ENCODE results near the gene IFRD1. TPM values are rescaled to one million over a fixed set of nuclear protein-coding genes. Genes with fewer than 3 reads are reported as not detected.

The IFRD1 gene
- polyA plus RNA-seq (ENCODE audit: low read depth in 6 of 6): 10 to 100 TPM; 38.5 to 62.8 (median 49.0) TPM

- DNase-seq: peak; percentile 97
- ATAC-seq (ENCODE audit: low read depth in 2 of 2): peak; percentile 72 to 73
- H3K27me3 Mint-ChIP-seq: no peaks in the 10 kb centered on the region
- H3K36me3 Mint-ChIP-seq: no peaks in the 10 kb centered on the region
- H3K4me1 Mint-ChIP-seq: peaks cover 24 to 48% (median 36%) of the 10 kb centered on the region in 3 donors
- H3K4me3 Mint-ChIP-seq: peak within 1 kb of the TSS; percentile 96 to 100 (median 99)
- H3K27ac Mint-ChIP-seq: peak within 1 kb of the TSS; percentile 98 to 100 (median 99)
- H3K9me3 Mint-ChIP-seq: no peaks in the 10 kb centered on the region
Observed at GRCh38 chr7:112449902-112450806, at the start of gene IFRD1. Gene IFRD1 (plus strand): TSS chr7:112450460. CDS start chr7:112450689, 229 bp downstream.

- Mint-ChIP-seq H3K27me3 (peaks cover 13 to 24% (median 23%) of the 10 kb centered on the region in 3 donors), H3K4me3 (no peak overlapping the region), H3K27ac (no peak overlapping the region), H3K4me1 (no peaks in the 10 kb centered on the region), H3K9me3 (peaks cover 0 to 2% (median 0%) of the 10 kb centered on the region in 7 donors), H3K36me3 (no peaks in the 10 kb centered on the region)
- ATAC-seq (ENCODE audit: low read depth in 2 of 2): no peak
- no peak for DNase-seq
Observed at GRCh38 chr7:112404321-112404720, 45.9 kb upstream of the IFRD1 start.

GRCh38 chr7:112405286-112405685 lies 45.0 kb upstream of the IFRD1 start:
- DNase-seq (no peak), ATAC-seq (ENCODE audit: low read depth in 2 of 2) (no peak)
- no peak overlapping the region for H3K4me3 Mint-ChIP-seq
- no peak overlapping the region for H3K27ac Mint-ChIP-seq
- no peaks in the 10 kb centered on the region for H3K4me1 Mint-ChIP-seq
- H3K36me3 Mint-ChIP-seq: no peaks in the 10 kb centered on the region
- peaks cover 0 to 2% (median 0%) of the 10 kb centered on the region in 7 donors for H3K9me3 Mint-ChIP-seq
- peaks cover 9 to 22% (median 20%) of the 10 kb centered on the region in 3 donors for H3K27me3 Mint-ChIP-seq

GRCh38 chr7:112407261-112407660 lies 43.0 kb upstream of the IFRD1 start:
- no peaks in the 10 kb centered on the region for H3K4me1 Mint-ChIP-seq
- H3K9me3 Mint-ChIP-seq: peaks cover 0 to 2% (median 0%) of the 10 kb centered on the region in 7 donors
- no peak for DNase-seq
- ATAC-seq (ENCODE audit: low read depth in 2 of 2): no peak
- peaks cover 22 to 26% (median 23%) of the 10 kb centered on the region in 3 donors for H3K27me3 Mint-ChIP-seq
- no peak overlapping the region for H3K4me3 Mint-ChIP-seq
- H3K27ac Mint-ChIP-seq: no peak overlapping the region
- H3K36me3 Mint-ChIP-seq: no peaks in the 10 kb centered on the region

- Mint-ChIP-seq H3K9me3 (no peaks in the 10 kb centered on the region), H3K36me3 (no peaks in the 10 kb centered on the region), H3K4me1 (no peaks in the 10 kb centered on the region), H3K4me3 (no peak overlapping the region), H3K27ac (no peak overlapping the region), H3K27me3 (peaks cover 19 to 22% (median 22%) of the 10 kb centered on the region in 3 donors)
- DNase-seq (no peak), ATAC-seq (ENCODE audit: low read depth in 2 of 2) (no peak)
Observed at GRCh38 chr7:112410092-112410491, 40.2 kb upstream of the IFRD1 start.

GRCh38 chr7:112411186-112411795 lies 39.0 kb upstream of the IFRD1 start:
- Mint-ChIP-seq H3K36me3 (no peaks in the 10 kb centered on the region), H3K27ac (no peak overlapping the region), H3K9me3 (no peaks in the 10 kb centered on the region), H3K4me1 (no peaks in the 10 kb centered on the region), H3K27me3 (peaks cover 19 to 29% (median 22%) of the 10 kb centered on the region in 3 donors), H3K4me3 (no peak overlapping the region)
- no peak for DNase-seq
- ATAC-seq (ENCODE audit: low read depth in 2 of 2): no peak

- H3K27me3 Mint-ChIP-seq: peaks cover 9 to 14% (median 11%) of the 10 kb centered on the region in 3 donors
- no peak for DNase-seq
- H3K36me3 Mint-ChIP-seq: peaks cover 0 to 7% of the 10 kb centered on the region in 2 donors
- no peak overlapping the region for H3K4me3 Mint-ChIP-seq
- H3K4me1 Mint-ChIP-seq: no peaks in the 10 kb centered on the region
- ATAC-seq (ENCODE audit: low read depth in 2 of 2): no peak
- no peak overlapping the region for H3K27ac Mint-ChIP-seq
- H3K9me3 Mint-ChIP-seq: peaks cover 0 to 13% (median 5%) of the 10 kb centered on the region in 7 donors
Observed at GRCh38 chr7:112414855-112415490, 35.3 kb upstream of the IFRD1 start.

GRCh38 chr7:112416127-112416526 lies 34.1 kb upstream of the IFRD1 start:
- peaks cover 6 to 9% (median 8%) of the 10 kb centered on the region in 3 donors for H3K27me3 Mint-ChIP-seq
- no peak overlapping the region for H3K4me3 Mint-ChIP-seq
- peak overlapping the region in 1 of 6 donors; percentile 8 for H3K27ac Mint-ChIP-seq
- DNase-seq (no peak), ATAC-seq (ENCODE audit: low read depth in 2 of 2) (no peak)
- no peaks in the 10 kb centered on the region for H3K4me1 Mint-ChIP-seq
- H3K36me3 Mint-ChIP-seq: peaks cover 0 to 7% of the 10 kb centered on the region in 2 donors
- peaks cover 0 to 13% (median 5%) of the 10 kb centered on the region in 7 donors for H3K9me3 Mint-ChIP-seq

GRCh38 chr7:112419543-112420130 lies 30.6 kb upstream of the IFRD1 start:
- H3K9me3 Mint-ChIP-seq: peaks cover 0 to 13% (median 5%) of the 10 kb centered on the region in 7 donors
- H3K27ac Mint-ChIP-seq: peak overlapping the region in 1 of 6 donors; percentile 4
- H3K27me3 Mint-ChIP-seq: peaks cover 0 to 8% (median 0%) of the 10 kb centered on the region in 3 donors
- no peak for DNase-seq
- ATAC-seq (ENCODE audit: low read depth in 2 of 2): no peak
- peaks cover 0 to 7% of the 10 kb centered on the region in 2 donors for H3K36me3 Mint-ChIP-seq
- H3K4me1 Mint-ChIP-seq: peaks cover 13 to 24% (median 23%) of the 10 kb centered on the region in 3 donors
- no peak overlapping the region for H3K4me3 Mint-ChIP-seq

GRCh38 chr7:112420236-112420861 lies 29.9 kb upstream of the IFRD1 start:
- Mint-ChIP-seq H3K27ac (no peak overlapping the region), H3K4me1 (peaks cover 13 to 24% (median 23%) of the 10 kb centered on the region in 3 donors), H3K27me3 (peaks cover 0 to 8% (median 0%) of the 10 kb centered on the region in 3 donors), H3K4me3 (no peak overlapping the region), H3K9me3 (peaks cover 0 to 13% (median 5%) of the 10 kb centered on the region in 7 donors), H3K36me3 (peaks cover 0 to 7% of the 10 kb centered on the region in 2 donors)
- DNase-seq (no peak), ATAC-seq (ENCODE audit: low read depth in 2 of 2) (no peak)

GRCh38 chr7:112421666-112422486 lies 28.4 kb upstream of the IFRD1 start:
- Mint-ChIP-seq H3K27ac (peak overlapping the region in 4 of 6 donors; percentile 52 to 73 (median 65)), H3K27me3 (no peaks in the 10 kb centered on the region), H3K4me3 (peak overlapping the region in 3 of 8 donors; percentile 21 to 27 (median 26)), H3K9me3 (peaks cover 0 to 12% (median 5%) of the 10 kb centered on the region in 7 donors), H3K36me3 (peaks cover 0 to 5% of the 10 kb centered on the region in 2 donors), H3K4me1 (peaks cover 13 to 24% (median 23%) of the 10 kb centered on the region in 3 donors)
- ATAC-seq (ENCODE audit: low read depth in 2 of 2) (peak; percentile 28 to 51), DNase-seq (no peak)
